Osteocyte (in vitro differentiated cells): ENCODE results near the gene APRT. TPM values are rescaled to one million over a fixed set of nuclear protein-coding genes. Genes with fewer than 3 reads are reported as not detected.
A peak's percentile ranks its signal among the peaks of the same experiment; 100 is the strongest.

Experiments used
- DNase-seq: peaks from one replicate; pipeline ENCODE4 v3.0.0; 2021; ENCODE audit warnings: mixed read lengths; ENCODE audit not compliant: unreplicated experiment; ENCODE audit errors: extremely low spot score
- H3K27ac Mint-ChIP-seq: one replicate; pipeline ENCODE4 v1.8.0; 2021; ENCODE audit warnings: mild to moderate bottlenecking, mixed read lengths; ENCODE audit not compliant: unreplicated experiment
- H3K27me3 Mint-ChIP-seq: one replicate; pipeline ENCODE4 v1.8.0; 2021; ENCODE audit warnings: mixed read lengths; ENCODE audit not compliant: unreplicated experiment
- H3K36me3 Mint-ChIP-seq: one replicate; pipeline ENCODE4 v1.8.0; 2021; ENCODE audit warnings: mixed read lengths; ENCODE audit not compliant: unreplicated experiment
- H3K4me1 Mint-ChIP-seq: one replicate; pipeline ENCODE4 v1.8.0; 2021; ENCODE audit warnings: mixed read lengths; ENCODE audit not compliant: unreplicated experiment
- H3K4me3 Mint-ChIP-seq: one replicate; pipeline ENCODE4 v1.8.0; 2021; ENCODE audit warnings: mild to moderate bottlenecking, moderate library complexity, mixed read lengths; ENCODE audit not compliant: unreplicated experiment
- H3K9me3 Mint-ChIP-seq: one replicate; pipeline ENCODE4 v1.8.0; 2021; ENCODE audit warnings: mixed read lengths; ENCODE audit not compliant: unreplicated experiment
- total RNA-seq: library from RNA; stranded (reverse); gene quantifications from 2 replicates; pipeline ENCODE4 v1.2.1, GENCODE V29; 2021
- TF ChIP-seq, protein P1 (sequence below): fragments of 200-600 bp; sonication (generic); IDR thresholded peaks from 2 replicates; pipeline ENCODE4 v1.5.0; 2021; ENCODE audit warnings: antibody characterized with exemption, mild to moderate bottlenecking, moderate library complexity

The APRT gene
- total RNA-seq, 1 donor from 2014 or later, result 77.1 TPM

DNA sequence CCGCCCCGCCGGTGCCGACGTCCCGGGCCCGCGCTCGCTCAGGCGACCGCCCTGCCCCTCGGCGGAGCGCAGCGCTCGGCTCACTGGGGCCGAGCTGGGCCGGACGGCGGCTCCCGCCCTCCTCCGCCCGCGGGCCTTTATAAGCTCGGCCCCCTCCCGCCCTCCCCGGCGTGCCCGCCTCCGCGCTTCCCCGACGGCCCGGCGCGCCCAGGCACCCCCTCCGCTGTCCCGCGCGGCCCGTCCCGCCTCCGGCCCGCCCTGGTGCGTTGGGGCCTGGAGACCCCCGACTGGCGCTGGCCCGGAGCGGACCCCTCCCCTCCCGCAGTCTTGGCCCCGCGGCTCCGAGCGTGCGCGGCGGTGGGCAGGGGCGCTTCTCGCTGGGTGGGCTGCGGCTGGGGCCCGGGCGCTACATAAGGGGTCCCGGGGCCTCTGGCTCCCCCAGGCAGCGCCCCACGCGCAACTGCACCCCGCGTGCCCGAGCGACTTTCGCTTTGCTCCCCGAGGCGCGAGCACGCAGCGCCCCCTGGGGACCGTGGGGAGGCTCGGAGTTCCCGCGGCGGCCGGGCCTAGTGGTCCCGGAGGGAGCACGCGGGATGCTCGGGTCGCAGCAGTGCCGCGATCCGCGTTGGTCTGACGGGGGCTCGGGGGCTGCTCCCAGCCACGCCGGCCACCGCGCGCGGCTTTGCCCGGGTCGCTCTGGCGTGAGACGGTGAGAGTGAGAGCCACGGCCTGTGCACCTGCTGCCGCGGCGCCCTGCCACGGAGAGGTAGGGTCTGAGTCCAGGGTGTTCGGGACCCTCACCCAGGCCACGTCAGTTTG lies 26.4 kb downstream of the APRT start, which contains the start of gene PIEZO1:
PIEZO1 (minus strand) TSS at position 115 of the 819 bp plus-strand sequence. CDS start 256 bp downstream, outside the sequence.
- Mint-ChIP-seq H3K36me3 (no peaks in the 10 kb centered on the region), H3K27ac (peak within 1 kb of the TSS; percentile 83), H3K4me3 (peak within 1 kb of the TSS; percentile 84), H3K9me3 (no peaks in the 10 kb centered on the region), H3K4me1 (peaks cover 36% of the 10 kb centered on the region), H3K27me3 (no peaks in the 10 kb centered on the region)
- peak; percentile 93 for DNase-seq
- TF ChIP-seq, protein P1, sequence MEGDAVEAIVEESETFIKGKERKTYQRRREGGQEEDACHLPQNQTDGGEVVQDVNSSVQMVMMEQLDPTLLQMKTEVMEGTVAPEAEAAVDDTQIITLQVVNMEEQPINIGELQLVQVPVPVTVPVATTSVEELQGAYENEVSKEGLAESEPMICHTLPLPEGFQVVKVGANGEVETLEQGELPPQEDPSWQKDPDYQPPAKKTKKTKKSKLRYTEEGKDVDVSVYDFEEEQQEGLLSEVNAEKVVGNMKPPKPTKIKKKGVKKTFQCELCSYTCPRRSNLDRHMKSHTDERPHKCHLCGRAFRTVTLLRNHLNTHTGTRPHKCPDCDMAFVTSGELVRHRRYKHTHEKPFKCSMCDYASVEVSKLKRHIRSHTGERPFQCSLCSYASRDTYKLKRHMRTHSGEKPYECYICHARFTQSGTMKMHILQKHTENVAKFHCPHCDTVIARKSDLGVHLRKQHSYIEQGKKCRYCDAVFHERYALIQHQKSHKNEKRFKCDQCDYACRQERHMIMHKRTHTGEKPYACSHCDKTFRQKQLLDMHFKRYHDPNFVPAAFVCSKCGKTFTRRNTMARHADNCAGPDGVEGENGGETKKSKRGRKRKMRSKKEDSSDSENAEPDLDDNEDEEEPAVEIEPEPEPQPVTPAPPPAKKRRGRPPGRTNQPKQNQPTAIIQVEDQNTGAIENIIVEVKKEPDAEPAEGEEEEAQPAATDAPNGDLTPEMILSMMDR, result peak; percentile 95

DNA sequence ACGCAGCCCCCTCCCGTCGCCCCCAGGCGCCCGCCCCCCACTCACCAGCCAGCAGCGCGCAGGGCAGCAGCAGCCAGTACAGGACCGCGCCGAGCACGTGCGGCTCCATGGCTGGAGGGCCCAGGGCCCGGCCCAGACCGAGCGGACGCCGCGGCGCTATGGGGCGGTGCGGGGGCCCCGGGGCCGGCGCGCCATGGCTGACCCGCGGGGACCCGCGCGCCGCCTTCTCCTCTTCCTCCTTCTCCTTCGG lies 26.9 kb downstream of the APRT start:
- Mint-ChIP-seq H3K36me3 (no peaks in the 10 kb centered on the region), H3K9me3 (no peaks in the 10 kb centered on the region), H3K4me1 (peaks cover 40% of the 10 kb centered on the region), H3K27ac (no peak overlapping the region), H3K4me3 (peak overlapping the region; percentile 29), H3K27me3 (no peaks in the 10 kb centered on the region)
- TF ChIP-seq, protein P1, result no peak
- DNase-seq, result no peak

DNA sequence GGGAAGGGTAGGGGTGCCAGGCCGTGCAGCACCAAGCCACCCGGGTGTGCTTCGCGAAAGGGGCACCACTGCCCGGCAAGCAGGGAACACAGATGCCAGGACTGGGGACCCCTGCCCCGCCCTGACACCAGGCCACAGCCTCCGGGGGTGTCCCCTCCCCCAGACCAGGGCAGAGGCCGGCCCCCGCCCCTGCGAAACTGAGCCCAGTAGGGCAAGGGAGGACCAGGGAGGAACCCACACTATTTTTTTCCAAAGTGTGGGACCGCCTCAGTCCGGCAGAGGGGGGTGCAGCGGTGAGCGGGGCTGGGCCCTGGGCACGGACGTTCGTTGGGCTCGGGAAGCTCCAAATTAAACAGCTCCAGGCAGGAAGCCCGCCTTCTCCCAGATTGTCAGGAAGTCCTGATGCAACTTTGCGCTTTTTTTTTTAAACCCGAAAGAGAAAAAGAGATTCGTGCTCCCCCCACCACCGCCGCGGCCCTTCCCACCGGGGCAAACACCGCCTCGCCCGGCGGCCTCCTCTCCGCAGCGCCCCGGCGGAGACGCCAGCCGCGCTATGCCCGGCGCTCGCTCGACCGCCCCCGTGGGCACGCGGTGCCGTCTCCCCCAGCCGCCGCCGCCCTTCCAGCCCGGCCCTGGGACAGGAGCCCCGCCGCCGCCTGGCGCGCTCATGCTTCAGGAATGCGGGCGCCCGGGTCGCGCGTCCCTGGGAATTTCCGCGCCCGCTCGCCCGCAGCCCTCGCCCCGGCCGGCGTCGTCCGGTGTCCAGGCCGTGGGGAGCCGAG lies 27.5 kb downstream of the APRT start:
- H3K36me3 Mint-ChIP-seq, result no peaks in the 10 kb centered on the region
- DNase-seq, result no peak
- TF ChIP-seq, protein P1, result peak; percentile 61

DNA sequence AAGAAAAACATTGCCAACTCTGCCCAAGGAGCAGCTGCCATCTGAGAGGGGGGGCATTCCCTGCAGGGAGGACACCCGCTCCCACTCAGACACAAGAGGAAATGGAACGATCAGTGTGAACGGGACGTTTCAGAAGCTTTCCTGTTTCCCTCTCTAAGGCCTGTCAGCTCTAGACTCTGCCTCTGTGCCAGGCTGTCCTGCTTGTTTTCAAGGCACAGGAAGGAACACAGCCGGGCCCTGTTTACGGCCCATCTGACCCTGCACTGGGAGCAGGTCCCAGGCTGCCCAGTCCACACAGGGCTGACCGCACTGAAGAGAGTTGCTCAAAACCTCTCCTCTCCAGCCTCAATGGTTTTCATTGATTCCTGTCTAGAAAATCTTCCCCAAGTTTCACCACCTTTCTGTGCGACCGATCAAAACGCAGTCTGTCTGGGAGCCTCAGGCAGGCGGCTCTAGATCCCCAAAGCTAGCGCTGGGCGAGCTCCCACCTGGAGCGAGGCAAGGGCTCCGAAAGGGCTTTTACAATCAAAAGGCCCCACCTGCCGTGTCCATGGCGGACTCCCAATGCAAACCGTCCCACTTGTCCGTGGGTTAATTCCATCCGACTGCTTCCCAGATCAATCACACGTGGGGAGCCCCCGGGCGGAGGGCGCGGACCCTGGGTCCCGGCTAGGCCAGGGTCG lies 28.2 kb downstream of the APRT start:
- no peaks in the 10 kb centered on the region for H3K36me3 Mint-ChIP-seq
- no peaks in the 10 kb centered on the region for H3K9me3 Mint-ChIP-seq
- H3K4me1 Mint-ChIP-seq, result peaks cover 48% of the 10 kb centered on the region
- no peaks in the 10 kb centered on the region for H3K27me3 Mint-ChIP-seq
- TF ChIP-seq, protein P1, result no peak
- DNase-seq, result no peak
- H3K4me3 Mint-ChIP-seq, result peak overlapping the region; percentile 84
- peak overlapping the region; percentile 90 for H3K27ac Mint-ChIP-seq

More for the DNA sequence above, 27.5 kb downstream of the APRT start:
- Mint-ChIP-seq H3K27ac (peak overlapping the region; percentile 90), H3K4me1 (peaks cover 45% of the 10 kb centered on the region), H3K9me3 (no peaks in the 10 kb centered on the region), H3K4me3 (peak overlapping the region; percentile 84), H3K27me3 (no peaks in the 10 kb centered on the region)
